ENCODE data around the gene RITA1. TPM values are rescaled to one million over a fixed set of nuclear protein-coding genes. Genes with fewer than 3 reads are reported as not detected.

Gene RITA1
- total and polyA plus RNA-seq, 10 of the 15 experiments (the other 5 are each of a cell fraction or from before 2014, with no cell fraction given): 2.3 to 39.9 (median 24.8) TPM

- Histone ChIP-seq H3K4me2 (ENCODE audit: control insufficient read depth, insufficient read depth) (no peak overlapping the region), H3K9me3 (replicated peaks; ENCODE audit: control insufficient read depth, insufficient read depth, low read length) (no peaks in the 10 kb centered on the region), H3K4me3 (no peak overlapping the region), H3K27me3 (replicated peaks in 1 of 2; ENCODE audit: control insufficient read depth in 2 of 2, insufficient read depth in 2 of 2, low read length in 1 of 2) (no peaks in the 10 kb centered on the region), H3K27ac (ENCODE audit: control insufficient read depth, insufficient read depth) (no peak overlapping the region), H3K4me1 (ENCODE audit: control insufficient read depth, insufficient read depth, low read length) (no peaks in the 10 kb centered on the region), H2AFZ (ENCODE audit: control insufficient read depth, low read depth, low read length) (no peak overlapping the region), H3K9ac (ENCODE audit: control insufficient read depth, insufficient read depth, low read length) (no peak overlapping the region), H3K79me2 (ENCODE audit: control insufficient read depth, insufficient read depth, low read length) (no peaks in the 10 kb centered on the region), H4K20me1 (ENCODE audit: control insufficient read depth, insufficient read depth) (no peaks in the 10 kb centered on the region; the same call in 1 of the 2 replicates), H3K36me3 (ENCODE audit: control insufficient read depth in 2 of 2, insufficient read depth in 2 of 2, low read length in 1 of 2) (peaks cover 25 to 35% of the 10 kb centered on the region in 2 experiments; a peak in 3 of 4 replicates)
- TF ChIP-seq ESRRA (IDR thresholded peaks at IDR 0.05; ENCODE audit: low read length) (no peak), RAD21 (IDR thresholded peaks at IDR 0.05; ENCODE audit: insufficient read depth, low read depth, low read length) (no peak), ZNF384 (IDR thresholded peaks at IDR 0.05; ENCODE audit: borderline replicate concordance, low read depth, low read length) (no peak), RB1 (IDR thresholded peaks at IDR 0.05; ENCODE audit: borderline replicate concordance) (no peak), CHD1 (IDR thresholded peaks at IDR 0.05; ENCODE audit: low read depth, low read length) (no peak), STAT3 (IDR thresholded peaks at IDR 0.05; ENCODE audit: low read depth, low read length) (no peak)
- intact Hi-C loops (cut with micrococcal nuclease; ENCODE audit: unreplicated experiment): no loop called here
- DNase-seq (ENCODE audit: low read depth, low spot score) (no peak), ATAC-seq (no peak), FAIRE-seq (no peak)
- BruUV-seq (replicated peaks): no TSS peak
- ChIA-PET CTCF (no interaction called here), RAD21 (ENCODE audit: unreplicated experiment) (no interaction called here), SMC1A (ENCODE audit: uncharacterized antibody, unreplicated experiment) (no interaction called here), POLR2A (no interaction called here)
- in situ Hi-C loops (cut with MboI): no loop called here
- 99% methylated on average over 13 of the region's 13 CpGs for WGBS (ENCODE audit: insufficient coverage, insufficient replicate concordance, low lambda C conversion rate, missing lambda C conversion rate)
Measured at GRCh38 chr12:113164014-113164413, 21.5 kb upstream of the RITA1 start.
